Mucosa of descending colon (tissue), 3 donors: ENCODE measurements around the gene PIK3CB. TPM values are rescaled to one million over a fixed set of nuclear protein-coding genes. Genes with fewer than 3 reads are reported as not detected.

Experiments
- ATAC-seq: fragments of 200-7000 bp; cut with Tn5 transposase; one replicate; pipeline ENCODE4 v1.9.1; 2020; ENCODE audit warnings: mild to moderate bottlenecking, moderate library complexity
- DNase-seq, 3 donors: peaks; one replicate each; pipeline ENCODE4 v3.0.0-alpha.2; 2020
- H3K36me3 ChIP-seq: fragments of 200-600 bp; one replicate; pipeline ENCODE4 v1.8.0; 2021; ENCODE audit warnings: low read depth, mild to moderate bottlenecking
- H3K4me1 ChIP-seq: fragments of 200-600 bp; one replicate; pipeline ENCODE4 v1.8.0; 2021; ENCODE audit warnings: low read depth, mild to moderate bottlenecking
- H3K4me3 ChIP-seq: fragments of 200-600 bp; one replicate; pipeline ENCODE4 v1.8.0; 2021; ENCODE audit warnings: mild to moderate bottlenecking
- H3K9me3 ChIP-seq: fragments of 200-600 bp; one replicate; pipeline ENCODE4 v1.8.0; 2021; ENCODE audit warnings: mild to moderate bottlenecking
- CTCF ChIP-seq: fragments of 200-600 bp; IDR thresholded peaks from one replicate; pipeline ENCODE4 v1.8.0; 2022; ENCODE audit warnings: antibody characterized with exemption, mild to moderate bottlenecking
- intact Hi-C, 2 donors: fragments of 100-400 bp; cut with DNase I in 1 of 2; cut with micrococcal nuclease in 1 of 2; formaldehyde crosslinking; loops; one replicate each; pipeline versions ENCODE4 v1.11.0 to v1.11.1; 2022; cut with DNase I, micrococcal nuclease
- total RNA-seq, 3 donors: library from RNA; stranded (reverse); fragmentation: NEBNext Ultra II Directional in 2 of 3; extraction: Animal tissue kit (Norgen Biotek cat#: 25700) in 2 of 3; gene quantifications; one replicate each; pipeline versions ENCODE4 v1.2.1 to v1.2.4, GENCODE V29; 2021 to 2023
- donor health status: DM: no; HTN: no; CAD: no; lungs with moderate emphysema.
- donor health status: DM: no; HTN: no; CAD: no.
- donor health status: DM: no; HTN: yes; CAD: no.

PIK3CB gene
- total RNA-seq, 3 donors from 2014 or later, result 44.3 to 57.9 (median 51.8) TPM

- peaks cover 44% of the 10 kb centered on the region for H3K9me3 ChIP-seq
- intact Hi-C loops, result no loop called here
- ATAC-seq, result no peak
Measured at GRCh38 chr3:138649134-138649533, 185.6 kb downstream of the PIK3CB start.

GRCh38 chr3:138646513-138646912, 188.2 kb downstream of the PIK3CB start:
- DNase-seq (no peak), ATAC-seq (no peak)
- no peak for TF ChIP-seq CTCF
- Histone ChIP-seq H3K36me3 (no peaks in the 10 kb centered on the region), H3K4me1 (no peaks in the 10 kb centered on the region), H3K4me3 (no peak overlapping the region), H3K9me3 (peaks cover 60% of the 10 kb centered on the region)
- intact Hi-C loops, result no loop called here

More at GRCh38 chr3:138649134-138649533, 185.6 kb downstream of the PIK3CB start:
- H3K4me1 ChIP-seq, result no peaks in the 10 kb centered on the region
- no peak overlapping the region for H3K4me3 ChIP-seq
- no peak for TF ChIP-seq CTCF
- no peak for DNase-seq
- no peaks in the 10 kb centered on the region for H3K36me3 ChIP-seq

GRCh38 chr3:138646008-138646407, 188.7 kb downstream of the PIK3CB start:
- Histone ChIP-seq H3K36me3 (no peaks in the 10 kb centered on the region), H3K9me3 (peaks cover 60% of the 10 kb centered on the region), H3K4me1 (no peaks in the 10 kb centered on the region), H3K4me3 (no peak overlapping the region)
- intact Hi-C loops, result no loop called here
- DNase-seq, result no peak
- ATAC-seq, result no peak
- no peak for TF ChIP-seq CTCF

- Histone ChIP-seq H3K9me3 (peaks cover 48% of the 10 kb centered on the region), H3K36me3 (no peaks in the 10 kb centered on the region), H3K4me3 (no peak overlapping the region), H3K4me1 (no peaks in the 10 kb centered on the region)
- no peak for TF ChIP-seq CTCF
- no peak for ATAC-seq
- intact Hi-C loops, result no loop called here
- DNase-seq, result no peak
Measured at GRCh38 chr3:138642927-138643253, 191.8 kb downstream of the PIK3CB start.

- Histone ChIP-seq H3K4me1 (no peaks in the 10 kb centered on the region), H3K36me3 (no peaks in the 10 kb centered on the region), H3K9me3 (peaks cover 45% of the 10 kb centered on the region), H3K4me3 (no peak overlapping the region)
- DNase-seq (no peak), ATAC-seq (no peak)
- intact Hi-C loops, result no loop called here
- no peak for TF ChIP-seq CTCF
Measured at GRCh38 chr3:138642226-138642926, 192.4 kb downstream of the PIK3CB start.

- H3K9me3 ChIP-seq, result peaks cover 29% of the 10 kb centered on the region
- DNase-seq, result no peak
- no peak for TF ChIP-seq CTCF
- no peak for ATAC-seq
- no peak overlapping the region for H3K4me3 ChIP-seq
- no peaks in the 10 kb centered on the region for H3K4me1 ChIP-seq
- intact Hi-C loops, result no loop called here
- H3K36me3 ChIP-seq, result no peaks in the 10 kb centered on the region
Measured at GRCh38 chr3:138640537-138640936, 194.2 kb downstream of the PIK3CB start.
